Hepatocyte (in vitro differentiated cells): ENCODE measurements around the gene KRTAP10-8. TPM values are rescaled to one million over a fixed set of nuclear protein-coding genes. Genes with fewer than 3 reads are reported as not detected.
"Not testable (repeated sequence)": the region's sequence is repeated elsewhere in the genome, so short reads cannot be mapped to it uniquely, and the experiment has no call there.

Source experiments
- DNase-seq: peaks from one replicate; pipeline ENCODE4 v3.0.0-alpha.2; 2016; ENCODE audit warnings: low spot score
- H2AFZ ChIP-seq: fragments of 200-600 bp; sonication (generic); 2 replicates; pipeline ENCODE4 v1.6.0; 2016; ENCODE audit warnings: antibody characterized with exemption, mild to moderate bottlenecking
- H3K27ac ChIP-seq: fragments of 200-600 bp; sonication (generic); 2 replicates; pipeline ENCODE4 v1.5.1; 2016; ENCODE audit warnings: mild to moderate bottlenecking
- H3K27me3 ChIP-seq: fragments of 200-600 bp; sonication (generic); 2 replicates; pipeline ENCODE4 v1.6.1; 2016
- H3K36me3 ChIP-seq: fragments of 200-600 bp; sonication (generic); replicated peaks from 2 replicates; pipeline ENCODE4 v1.5.1; 2016; ENCODE audit warnings: low read depth; ENCODE audit not compliant: insufficient read depth
- H3K4me1 ChIP-seq: fragments of 200-600 bp; sonication (generic); 2 replicates; pipeline ENCODE4 v1.5.1; 2016; ENCODE audit warnings: mild to moderate bottlenecking, moderate library complexity; ENCODE audit not compliant: insufficient read depth
- H3K4me2 ChIP-seq: fragments of 200-600 bp; sonication (generic); 2 replicates; pipeline ENCODE4 v1.6.0; 2016
- H3K4me3 ChIP-seq: fragments of 200-600 bp; sonication (generic); 2 replicates; pipeline ENCODE4 v1.5.1; 2016; ENCODE audit warnings: mild to moderate bottlenecking
- H3K79me2 ChIP-seq: fragments of 200-600 bp; sonication (generic); 2 replicates; pipeline ENCODE4 v1.6.0; 2017; ENCODE audit warnings: mild to moderate bottlenecking
- H3K9me2 ChIP-seq: fragments of 200-600 bp; sonication (generic); replicated peaks from 2 replicates; pipeline ENCODE4 v1.6.0; 2017; ENCODE audit warnings: mild to moderate bottlenecking; ENCODE audit not compliant: insufficient read depth
- H3K9me3 ChIP-seq: fragments of 200-600 bp; sonication (generic); 2 replicates; pipeline ENCODE4 v1.5.1; 2016; ENCODE audit warnings: low read depth, mild to moderate bottlenecking
- H4K20me1 ChIP-seq: fragments of 200-600 bp; sonication (generic); 2 replicates; pipeline ENCODE4 v1.6.0; 2016; ENCODE audit warnings: mild to moderate bottlenecking; ENCODE audit not compliant: insufficient read depth, poor library complexity, severe bottlenecking
- EZH2 ChIP-seq: fragments of 200-600 bp; sonication (generic); IDR thresholded peaks from 2 replicates; pipeline ENCODE4 v1.6.1; 2016; ENCODE audit warnings: antibody characterized with exemption, mild to moderate bottlenecking, borderline replicate concordance
- EZH2phosphoT487 ChIP-seq: fragments of 200-600 bp; sonication (generic); IDR thresholded peaks from one replicate; pipeline ENCODE4 v1.6.1; 2018; ENCODE audit warnings: antibody characterized with exemption, mild to moderate bottlenecking, low read depth, moderate library complexity; ENCODE audit not compliant: unreplicated experiment, severe bottlenecking
- WGBS: methylation state at CpG from one replicate; pipeline ENCODE4 v1.1.6; 2016; ENCODE audit warnings: low lambda C conversion rate; ENCODE audit errors: missing lambda C conversion rate; 5-methylcytosine and 5-hydroxymethylcytosine counted together
- polyA plus RNA-seq: library from polyadenylated mRNA; unstranded; fragments of >200 nt; fragmentation: Nextera tagmentation; extraction: Ambion mirVana; gene quantifications from 2 replicates; pipeline ENCODE4 v1.2.1, GENCODE V29; 2016
- total RNA-seq: library from RNA; depleted of rRNA; stranded (reverse); fragments of >200 nt; gene quantifications from 2 replicates; pipeline ENCODE4 v1.2.3, GENCODE V29; 2014
- TF ChIP-seq, protein P1 (sequence below): fragments of 200-600 bp; sonication (generic); IDR thresholded peaks from 2 replicates; pipeline ENCODE4 v1.5.1; 2016; ENCODE audit warnings: antibody characterized with exemption, mild to moderate bottlenecking; ENCODE audit not compliant: poor library complexity

Gene KRTAP10-8
- total and polyA plus RNA-seq, 2 experiments from 2014 or later = not detected

DNA sequence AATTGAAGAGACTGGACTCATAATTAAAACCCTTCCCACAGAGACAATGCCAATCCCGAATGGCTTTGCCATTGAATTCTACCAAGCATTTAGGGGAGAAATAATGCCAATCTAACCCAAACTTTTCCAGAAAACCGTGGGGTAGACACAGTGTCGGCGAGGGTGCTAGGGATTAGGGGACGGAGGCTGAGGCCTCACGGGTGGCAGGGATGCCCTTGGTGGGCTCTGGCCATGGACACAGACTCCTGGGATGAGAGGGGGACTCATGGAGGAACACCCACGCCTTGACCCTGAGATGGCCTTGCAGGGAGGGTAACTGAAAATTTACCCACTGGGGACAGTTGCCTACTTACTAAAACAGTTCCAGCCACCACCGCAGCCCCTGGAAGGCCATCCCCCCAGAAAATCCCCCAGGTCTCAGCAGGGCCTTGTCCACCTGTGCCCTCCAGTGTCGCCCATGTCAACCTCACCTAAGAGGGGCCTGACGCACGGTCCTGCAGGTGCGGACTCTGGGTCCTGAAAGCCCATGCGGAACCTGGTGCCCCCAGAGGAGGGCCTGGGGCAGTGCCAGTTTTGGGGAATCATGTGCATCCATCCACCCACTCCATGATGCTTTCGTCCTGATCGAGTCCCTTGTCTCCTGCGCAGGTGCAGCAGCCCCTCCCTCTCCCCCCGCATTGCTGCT is 33.4 kb upstream of the KRTAP10-8 start:
- Histone ChIP-seq H2AFZ (no peak overlapping the region), H3K9me3 (no peaks in the 10 kb centered on the region), H4K20me1 (no peaks in the 10 kb centered on the region), H3K27me3 (no peaks in the 10 kb centered on the region), H3K36me3 (no peaks in the 10 kb centered on the region), H3K4me1 (peaks cover 3% of the 10 kb centered on the region), H3K27ac (no peak overlapping the region), H3K79me2 (no peaks in the 10 kb centered on the region), H3K9me2 (no peaks in the 10 kb centered on the region), H3K4me2 (no peak overlapping the region), H3K4me3 (no peak overlapping the region)
- no peak for TF ChIP-seq EZH2phosphoT487
- TF ChIP-seq EZH2 = no peak
- TF ChIP-seq, protein P1, sequence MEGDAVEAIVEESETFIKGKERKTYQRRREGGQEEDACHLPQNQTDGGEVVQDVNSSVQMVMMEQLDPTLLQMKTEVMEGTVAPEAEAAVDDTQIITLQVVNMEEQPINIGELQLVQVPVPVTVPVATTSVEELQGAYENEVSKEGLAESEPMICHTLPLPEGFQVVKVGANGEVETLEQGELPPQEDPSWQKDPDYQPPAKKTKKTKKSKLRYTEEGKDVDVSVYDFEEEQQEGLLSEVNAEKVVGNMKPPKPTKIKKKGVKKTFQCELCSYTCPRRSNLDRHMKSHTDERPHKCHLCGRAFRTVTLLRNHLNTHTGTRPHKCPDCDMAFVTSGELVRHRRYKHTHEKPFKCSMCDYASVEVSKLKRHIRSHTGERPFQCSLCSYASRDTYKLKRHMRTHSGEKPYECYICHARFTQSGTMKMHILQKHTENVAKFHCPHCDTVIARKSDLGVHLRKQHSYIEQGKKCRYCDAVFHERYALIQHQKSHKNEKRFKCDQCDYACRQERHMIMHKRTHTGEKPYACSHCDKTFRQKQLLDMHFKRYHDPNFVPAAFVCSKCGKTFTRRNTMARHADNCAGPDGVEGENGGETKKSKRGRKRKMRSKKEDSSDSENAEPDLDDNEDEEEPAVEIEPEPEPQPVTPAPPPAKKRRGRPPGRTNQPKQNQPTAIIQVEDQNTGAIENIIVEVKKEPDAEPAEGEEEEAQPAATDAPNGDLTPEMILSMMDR = no peak
- WGBS = 93% methylated on average over 16 of the region's 17 CpGs
- no peak for DNase-seq

DNA sequence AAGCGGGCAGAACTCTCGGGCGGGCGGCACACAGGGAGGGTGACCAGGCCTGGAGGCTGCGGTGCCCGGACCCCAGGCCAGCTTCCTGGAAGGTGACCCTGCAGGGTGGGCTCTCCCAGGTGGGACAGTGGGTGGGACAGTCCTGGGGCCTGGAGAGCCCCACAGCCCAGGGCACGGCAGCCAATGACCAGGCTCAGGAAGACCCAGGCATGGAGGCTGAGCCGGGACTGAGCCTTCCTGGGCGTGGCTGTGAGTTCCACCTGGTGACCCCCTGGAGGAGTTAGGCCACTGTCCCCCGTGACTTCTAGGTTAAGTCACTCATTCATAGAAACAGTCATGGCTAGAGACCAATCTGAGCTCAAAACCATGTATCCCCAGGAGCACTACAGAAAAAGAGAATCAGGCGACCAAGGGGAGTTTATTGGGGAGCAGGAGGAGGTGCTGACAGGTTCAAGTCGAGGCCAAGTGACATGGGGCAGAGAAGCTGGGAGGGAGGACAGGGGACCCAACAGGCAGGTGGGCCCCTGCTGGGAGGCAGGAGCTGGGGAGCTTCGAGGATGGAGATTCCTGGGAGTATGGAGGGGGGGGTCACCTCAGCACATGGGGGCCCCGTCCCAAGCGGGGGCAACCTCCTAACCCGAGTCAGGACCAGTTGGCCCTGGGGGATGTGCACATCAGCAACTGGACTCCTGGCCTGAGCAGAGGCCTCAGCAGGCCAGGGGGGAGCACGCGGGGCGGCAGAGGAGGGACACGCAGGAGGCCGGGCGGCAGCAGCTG is 32.6 kb upstream of the KRTAP10-8 start:
- Histone ChIP-seq H3K79me2 (no peaks in the 10 kb centered on the region), H3K4me1 (peaks cover 3% of the 10 kb centered on the region), H3K9me2 (no peaks in the 10 kb centered on the region), H3K9me3 (no peaks in the 10 kb centered on the region), H2AFZ (no peak overlapping the region), H3K4me2 (no peak overlapping the region), H3K36me3 (no peaks in the 10 kb centered on the region), H3K27me3 (peaks cover under 1% of the 10 kb centered on the region), H3K27ac (no peak overlapping the region), H4K20me1 (no peaks in the 10 kb centered on the region), H3K4me3 (no peak overlapping the region)
- DNase-seq = no peak
- no peak for TF ChIP-seq EZH2phosphoT487
- TF ChIP-seq, protein P1 = no peak
- no peak for TF ChIP-seq EZH2
- WGBS = 92% methylated on average over 9 of the region's 22 CpGs

DNA sequence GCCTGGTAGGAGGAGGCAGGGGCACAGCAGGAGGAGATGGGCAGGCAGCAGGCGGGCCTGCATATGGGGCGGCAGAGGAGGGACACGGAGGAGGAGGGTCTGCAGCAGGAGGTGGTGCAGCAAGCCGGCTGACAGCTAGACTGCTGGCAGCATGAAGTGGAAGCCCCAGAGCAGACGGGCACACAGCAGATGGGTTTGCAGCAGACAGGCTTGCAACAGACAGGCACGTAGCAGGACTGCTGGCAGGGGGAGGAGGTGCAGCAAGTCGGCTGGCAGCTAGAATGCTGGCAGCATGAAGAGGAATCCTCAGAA is 32.1 kb upstream of the KRTAP10-8 start:
- Histone ChIP-seq H2AFZ (no peak overlapping the region), H3K79me2 (no peaks in the 10 kb centered on the region)

DNA sequence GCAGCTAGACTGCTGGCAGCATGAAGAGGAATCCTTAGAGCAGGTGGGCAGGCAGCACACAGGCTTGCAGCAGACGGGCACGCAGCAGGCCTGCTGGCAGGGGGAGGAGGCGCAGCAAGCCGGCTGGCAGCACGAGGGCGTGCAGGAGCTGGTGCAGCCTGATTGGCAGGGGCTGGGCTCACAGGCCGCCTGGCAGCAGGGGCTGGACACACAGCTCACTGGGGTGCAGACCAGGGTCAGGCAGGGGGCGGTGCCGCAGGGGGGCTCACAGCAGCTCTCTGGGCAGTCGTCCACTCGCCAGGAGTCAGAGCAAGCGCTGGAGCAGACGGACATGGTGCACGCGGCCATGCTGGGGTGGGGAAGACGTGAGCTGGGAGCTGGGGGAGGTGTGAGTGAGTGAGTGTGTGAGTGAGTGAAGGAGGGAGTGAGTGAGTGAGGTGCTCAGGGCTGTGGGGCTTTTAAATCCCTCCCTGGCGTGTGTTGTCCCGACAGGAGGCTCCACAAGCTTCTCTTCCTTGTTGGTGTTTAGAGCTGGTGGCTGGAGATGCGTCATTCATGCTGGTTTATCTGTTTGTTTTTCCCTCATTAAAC is 31.6 kb upstream of the KRTAP10-8 start, which contains the start of gene KRTAP10-5:
Gene KRTAP10-5, minus strand, starts transcription at position 374 of the 591 bp plus-strand sequence. Its CDS starts 26 bp downstream, at position 348.
- not testable (repeated sequence) for H3K36me3 ChIP-seq, H2AFZ ChIP-seq, H3K4me3 ChIP-seq, H3K9me3 ChIP-seq, H3K79me2 ChIP-seq, H3K27ac ChIP-seq, H3K9me2 ChIP-seq, H4K20me1 ChIP-seq, DNase-seq, H3K27me3 ChIP-seq, H3K4me2 ChIP-seq, H3K4me1 ChIP-seq
- 78% methylated on average over 17 of the region's 19 CpGs for WGBS

More for the DNA sequence above, 32.1 kb upstream of the KRTAP10-8 start:
- Histone ChIP-seq H3K36me3 (no peaks in the 10 kb centered on the region), H3K4me2 (no peak overlapping the region), H3K27me3 (peaks cover 4% of the 10 kb centered on the region), H3K27ac (no peak overlapping the region), H3K9me2 (no peaks in the 10 kb centered on the region), H3K4me1 (peaks cover 3% of the 10 kb centered on the region), H4K20me1 (no peaks in the 10 kb centered on the region), H3K4me3 (no peak overlapping the region), H3K9me3 (no peaks in the 10 kb centered on the region)
- 89% methylated on average over 6 of the region's 7 CpGs for WGBS
- TF ChIP-seq, protein P1 = no peak
- TF ChIP-seq EZH2 (no peak), EZH2phosphoT487 (no peak)
- DNase-seq = no peak
